Femur (tissue), 1 donor: Measurements from ENCODE around the gene SCYGR3.
"Not testable (repeated sequence)": the region's sequence is repeated elsewhere in the genome, so short reads cannot be mapped to it uniquely, and the experiment has no call there.

Experiments
- DNase-seq: peaks from one replicate; pipeline ENCODE4 v3.0.0-alpha.2; 2017

SCYGR3 gene

GRCh38 chr2:227612546-227613271, 1.9 kb downstream of the SCYGR3 start:
- DNase-seq, result no peak

GRCh38 chr2:227610123-227610522, 4.5 kb downstream of the SCYGR3 start:
- DNase-seq, result no peak

- DNase-seq, result no peak
Measured at GRCh38 chr2:227608561-227609338, 5.9 kb downstream of the SCYGR3 start.

GRCh38 chr2:227607941-227608340, 6.7 kb downstream of the SCYGR3 start:
- DNase-seq, result no peak

GRCh38 chr2:227606476-227606875, 8.2 kb downstream of the SCYGR3 start:
- DNase-seq, result no peak

GRCh38 chr2:227602358-227602757, 12.3 kb downstream of the SCYGR3 start:
- DNase-seq, result no peak

- DNase-seq, result not testable (repeated sequence)
Measured at GRCh38 chr2:227598835-227599503, 15.7 kb downstream of the SCYGR3 start, which contains the start of gene SCYGR2. Gene SCYGR2 (plus strand): TSS chr2:227598893. CDS start chr2:227598893, 0 bp downstream.

GRCh38 chr2:227597998-227598397, 16.6 kb downstream of the SCYGR3 start:
- DNase-seq, result no peak

GRCh38 chr2:227597036-227597435, 17.6 kb downstream of the SCYGR3 start:
- no peak for DNase-seq

- no peak for DNase-seq
Measured at GRCh38 chr2:227595797-227596196, 18.8 kb downstream of the SCYGR3 start.

GRCh38 chr2:227592694-227593387, 21.8 kb downstream of the SCYGR3 start:
- no peak for DNase-seq

- DNase-seq, result no peak
Measured at GRCh38 chr2:227582369-227582768, 32.3 kb downstream of the SCYGR3 start.

- no peak for DNase-seq
Measured at GRCh38 chr2:227579791-227580190, 34.8 kb downstream of the SCYGR3 start.

- no peak for DNase-seq
Measured at GRCh38 chr2:227578642-227579041, 36.0 kb downstream of the SCYGR3 start.

- DNase-seq, result no peak
Measured at GRCh38 chr2:227577555-227577954, 37.1 kb downstream of the SCYGR3 start.

GRCh38 chr2:227576812-227577211, 37.8 kb downstream of the SCYGR3 start:
- no peak for DNase-seq

- no peak for DNase-seq
Measured at GRCh38 chr2:227576110-227576509, 38.5 kb downstream of the SCYGR3 start.

- DNase-seq, result no peak
Measured at GRCh38 chr2:227570615-227571014, 44.0 kb downstream of the SCYGR3 start.

- DNase-seq, result no peak
Measured at GRCh38 chr2:227568852-227569169, 45.8 kb downstream of the SCYGR3 start.

GRCh38 chr2:227566012-227566411, 48.6 kb downstream of the SCYGR3 start:
- no peak for DNase-seq

- no peak for DNase-seq
Measured at GRCh38 chr2:227565080-227565479, 49.6 kb downstream of the SCYGR3 start.
